HG02642 (cell line): Measurements from ENCODE around the gene UCK1.
A peak's percentile ranks its signal among the peaks of the same experiment; 100 is the strongest.
"Not testable (repeated sequence)": the region's sequence is repeated elsewhere in the genome, so short reads cannot be mapped to it uniquely, and the experiment has no call there.

Experiments used
- ATAC-seq: cut with Tn5 transposase; IDR thresholded peaks from one replicate; pipeline ENCODE4 v1.9.1; 2021; ENCODE audit warnings: mild to moderate bottlenecking; ENCODE audit not compliant: unreplicated experiment, poor library complexity

UCK1 gene

DNA sequence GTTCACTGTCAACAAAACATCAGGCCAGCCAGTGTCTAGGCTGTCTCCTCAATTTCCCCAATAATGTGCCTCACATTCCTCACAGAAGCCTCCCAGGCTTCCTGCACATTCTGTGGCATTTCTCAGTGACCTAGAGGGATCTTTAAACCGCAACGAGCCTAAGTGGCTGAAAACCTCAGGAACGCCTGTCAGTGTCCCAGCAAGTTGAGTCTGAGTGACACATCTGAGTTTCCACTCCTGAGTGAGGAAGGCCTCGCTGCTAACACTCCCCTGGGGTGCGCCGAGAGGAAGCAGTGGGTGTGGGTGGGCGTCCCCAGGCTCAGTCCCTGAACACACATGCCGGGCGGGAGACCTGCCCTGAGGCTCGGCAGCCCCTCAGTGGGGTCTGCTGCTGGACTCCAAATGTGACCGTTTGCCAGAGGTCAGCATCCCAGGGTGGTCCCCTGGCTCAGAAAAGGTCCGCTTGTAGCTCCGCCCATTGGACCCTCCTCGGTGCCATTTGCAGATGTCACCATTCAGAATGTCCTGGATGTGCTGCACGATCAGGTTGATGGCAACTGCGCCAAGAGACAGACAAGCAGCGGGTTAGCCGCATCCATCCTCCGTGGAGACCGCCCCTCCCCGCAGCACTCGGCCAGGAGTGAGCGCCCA lies 6.3 kb downstream of the UCK1 start:
- no peak for ATAC-seq

DNA sequence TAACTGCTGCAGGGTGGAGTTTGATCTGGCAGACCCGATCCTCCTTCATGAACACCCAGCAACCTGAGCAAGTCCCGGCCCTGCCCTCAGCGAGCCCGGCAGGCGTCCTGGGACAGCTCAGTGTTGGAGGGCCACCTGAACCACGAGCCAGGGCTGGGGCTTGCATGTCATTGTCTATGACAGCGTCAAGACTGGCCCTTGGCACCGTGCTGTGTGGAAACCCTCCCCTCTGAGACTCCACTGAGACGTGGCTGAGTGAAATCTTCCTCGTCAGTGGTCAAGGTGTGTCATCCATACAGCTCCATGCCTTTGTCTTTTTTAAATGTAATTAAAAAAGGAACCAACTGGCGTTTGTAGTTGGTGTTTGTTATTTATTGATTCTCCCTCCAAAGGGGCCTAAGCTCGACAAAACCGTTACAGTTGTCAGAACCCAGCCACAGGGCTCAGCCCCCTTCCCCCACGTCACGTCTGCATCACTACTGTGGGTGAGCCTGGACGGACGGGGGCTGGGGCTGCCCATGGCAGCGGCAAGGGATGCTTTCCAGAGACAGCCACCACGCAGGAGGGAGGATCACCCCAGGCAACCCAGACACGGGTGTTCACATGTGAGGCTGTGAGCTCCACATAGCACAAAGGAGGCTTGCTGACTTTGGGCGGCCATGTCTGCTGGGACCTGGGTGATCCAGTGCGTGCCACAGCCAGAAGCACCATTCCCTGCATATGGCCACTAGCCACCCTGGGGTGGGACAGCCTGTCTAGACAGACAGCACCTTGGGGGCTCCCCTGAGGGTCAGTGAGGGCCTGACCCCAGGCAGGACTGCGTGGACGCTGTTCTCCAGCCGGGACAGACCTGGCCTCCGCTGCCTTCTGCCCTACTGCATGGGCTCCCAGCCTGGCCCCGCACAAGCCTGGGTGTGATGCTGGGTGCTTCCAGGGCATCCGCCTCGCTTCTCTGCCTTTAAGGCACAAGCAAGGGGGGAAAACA lies 7.3 kb downstream of the UCK1 start:
- ATAC-seq: no peak

DNA sequence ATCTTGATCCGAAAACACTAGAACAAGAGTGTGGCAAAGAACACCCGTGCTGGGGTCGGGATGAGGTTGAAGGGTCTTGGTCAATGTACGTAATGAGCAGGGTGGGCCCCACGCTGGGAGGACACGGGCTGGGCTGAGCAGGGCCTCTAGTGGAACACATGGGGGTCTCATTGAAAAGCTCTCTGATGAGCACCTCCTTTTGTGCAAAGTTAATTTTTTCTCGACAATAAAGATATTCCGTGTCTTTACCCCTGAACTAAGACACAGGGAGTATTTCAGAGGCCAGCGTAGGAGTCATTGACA lies 8.0 kb downstream of the UCK1 start:
- no peak for ATAC-seq

DNA sequence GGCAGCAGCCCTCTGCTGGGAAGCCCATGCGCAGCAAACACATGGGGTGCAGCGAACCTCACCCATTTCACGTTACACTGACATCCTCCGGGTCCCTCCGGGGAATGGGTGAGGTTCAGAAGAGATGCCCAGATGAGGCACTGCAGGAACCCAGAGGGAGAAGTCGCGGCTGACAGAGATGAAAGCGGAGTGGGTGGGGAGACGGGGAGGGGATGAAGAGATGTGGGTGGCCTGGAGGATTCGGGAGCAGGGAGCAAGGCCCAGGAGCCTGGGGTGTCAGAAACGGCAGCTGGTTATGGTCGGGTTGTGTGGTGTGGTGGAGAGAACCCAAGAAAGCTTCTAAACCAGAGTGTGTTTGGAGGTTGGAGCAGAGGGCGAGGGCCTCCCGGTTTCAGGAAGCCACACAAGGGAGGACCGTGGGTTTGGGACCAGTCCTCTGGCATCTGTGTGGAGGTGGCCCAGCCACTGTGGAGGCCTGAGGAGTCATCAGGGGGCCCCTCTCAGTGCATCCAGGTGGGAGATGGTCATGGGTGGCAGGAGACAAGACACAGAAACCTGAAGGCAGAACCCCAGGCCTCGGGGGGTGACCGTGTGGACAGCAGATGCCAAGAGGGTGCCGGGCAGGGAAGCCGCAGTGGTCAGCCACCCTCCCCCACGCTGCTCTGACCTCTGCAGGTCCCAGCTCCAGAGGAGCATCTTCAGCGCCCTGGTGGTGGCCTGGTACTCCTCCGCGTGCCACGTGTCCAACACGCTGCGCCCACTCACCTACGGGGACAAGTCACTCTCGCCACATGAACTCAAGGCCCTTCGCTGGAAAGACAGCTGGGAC lies 8.6 kb downstream of the UCK1 start:
- no peak for ATAC-seq

DNA sequence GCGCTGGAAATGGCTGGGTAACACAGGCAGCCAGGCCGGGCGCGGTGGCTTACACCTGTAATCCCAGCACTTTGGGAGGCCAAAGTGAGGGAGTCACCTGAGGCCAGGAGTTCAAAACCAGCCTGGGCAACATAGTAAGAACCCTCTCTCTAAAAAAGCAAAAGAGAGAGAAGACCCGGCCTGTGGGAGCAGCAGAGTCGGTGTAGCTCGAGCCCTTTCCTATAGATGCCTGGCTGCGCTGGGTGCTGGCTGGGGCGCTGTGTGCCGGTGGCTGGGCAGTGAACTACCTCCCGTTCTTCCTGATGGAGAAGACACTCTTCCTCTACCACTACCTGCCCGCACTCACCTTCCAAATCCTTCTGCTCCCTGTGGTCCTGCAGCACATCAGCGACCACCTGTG lies 9.2 kb downstream of the UCK1 start:
- ATAC-seq: no peak

DNA sequence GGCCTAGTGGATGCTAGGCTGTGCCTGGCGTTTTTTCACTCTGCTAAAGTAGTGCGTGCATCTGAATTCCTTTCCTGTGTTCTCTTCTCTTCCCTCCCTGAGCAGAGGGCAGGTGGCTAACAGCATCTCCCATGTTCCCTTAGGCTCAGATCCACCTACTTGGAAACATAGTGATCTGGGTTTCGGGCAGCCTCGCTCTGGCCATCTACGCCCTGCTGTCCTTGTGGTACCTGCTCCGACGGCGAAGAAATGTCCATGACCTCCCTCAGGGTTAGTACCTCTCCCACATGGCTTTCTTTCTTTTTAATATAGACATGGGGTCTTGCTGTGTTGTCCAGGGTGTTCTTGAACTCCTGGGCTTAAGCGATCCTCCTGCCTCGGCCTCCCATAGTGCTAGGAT lies 9.9 kb downstream of the UCK1 start:
- no peak for ATAC-seq

DNA sequence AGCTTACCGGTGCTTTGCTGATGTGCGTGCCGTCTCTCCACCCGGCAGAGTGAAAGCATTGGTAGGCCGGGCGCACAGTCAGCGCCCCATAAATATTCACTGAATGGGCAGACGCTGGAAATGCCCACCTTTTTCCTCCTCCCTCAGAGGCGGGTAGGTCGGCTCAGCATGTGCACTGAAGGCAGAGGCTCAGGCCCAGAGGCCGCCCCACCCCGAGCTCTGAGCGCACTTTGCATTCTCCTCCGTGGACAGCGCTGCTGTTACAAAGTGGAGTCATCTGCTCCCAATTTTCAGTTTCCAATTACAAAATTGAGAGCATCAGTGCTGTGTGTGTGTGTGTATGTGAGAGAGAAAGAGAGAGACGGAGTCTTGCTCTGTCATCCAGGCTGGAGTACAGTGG lies 10.6 kb downstream of the UCK1 start:
- ATAC-seq: no peak

DNA sequence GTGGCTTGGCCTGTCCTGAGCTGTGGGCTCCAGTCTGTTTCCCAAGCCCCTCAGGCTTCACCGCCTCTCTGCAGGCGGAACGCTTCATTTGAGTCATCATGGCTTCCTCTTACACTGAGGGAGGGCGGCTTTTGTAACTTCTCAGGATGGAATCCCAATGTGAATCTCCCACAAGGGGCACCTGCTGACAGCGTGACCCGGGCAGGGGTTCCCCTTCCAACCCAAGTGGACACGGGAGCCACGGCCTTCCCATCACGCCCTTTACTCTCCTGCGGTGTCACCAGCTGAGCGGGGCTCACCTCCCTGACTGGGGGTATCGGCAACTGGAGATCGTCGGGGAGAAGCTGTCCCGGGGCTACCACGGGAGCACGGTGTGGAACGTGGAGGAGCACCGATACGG lies 12.5 kb downstream of the UCK1 start:
- ATAC-seq: no peak

DNA sequence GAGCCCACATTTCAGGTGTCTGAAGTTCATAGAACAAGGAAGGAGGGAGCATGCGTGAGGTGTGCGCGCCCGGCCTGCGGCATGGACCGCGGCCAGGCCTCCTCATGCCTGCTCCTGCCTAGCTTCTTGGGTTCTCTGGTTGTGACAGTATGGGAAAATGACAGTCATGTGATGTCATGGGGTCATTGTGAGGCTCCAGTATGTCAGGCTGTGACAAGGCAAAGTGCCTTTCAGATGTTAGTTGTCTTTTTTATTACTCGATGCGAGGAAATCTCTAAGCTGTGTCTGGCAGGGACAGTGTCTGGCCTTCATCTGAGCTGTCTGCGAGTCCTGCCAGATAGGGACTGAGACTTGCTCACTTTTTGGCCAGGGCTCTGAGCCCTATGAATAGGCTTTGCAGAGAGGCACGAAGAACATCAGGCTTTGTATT lies 13.3 kb downstream of the UCK1 start:
- no peak for ATAC-seq

DNA sequence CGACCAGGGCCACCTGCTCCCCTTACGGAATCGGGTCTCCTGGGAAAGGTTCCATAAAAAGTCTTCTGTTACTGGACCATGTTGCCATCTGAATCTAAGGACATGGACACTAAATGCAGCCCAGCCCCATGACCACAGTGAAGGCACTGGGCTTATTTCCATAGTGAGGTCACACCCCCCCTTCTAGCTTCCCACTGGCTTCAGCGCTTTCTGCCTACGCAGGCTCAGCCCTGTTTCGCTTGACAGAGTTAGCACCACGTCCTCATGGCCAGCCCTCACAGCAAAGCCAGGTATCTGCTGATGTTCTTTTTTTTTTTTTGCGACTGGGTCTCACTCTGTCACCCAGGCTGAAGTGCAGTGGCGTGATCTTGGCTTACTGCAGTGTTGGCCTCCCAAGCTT lies 14.1 kb downstream of the UCK1 start:
- ATAC-seq: no peak

DNA sequence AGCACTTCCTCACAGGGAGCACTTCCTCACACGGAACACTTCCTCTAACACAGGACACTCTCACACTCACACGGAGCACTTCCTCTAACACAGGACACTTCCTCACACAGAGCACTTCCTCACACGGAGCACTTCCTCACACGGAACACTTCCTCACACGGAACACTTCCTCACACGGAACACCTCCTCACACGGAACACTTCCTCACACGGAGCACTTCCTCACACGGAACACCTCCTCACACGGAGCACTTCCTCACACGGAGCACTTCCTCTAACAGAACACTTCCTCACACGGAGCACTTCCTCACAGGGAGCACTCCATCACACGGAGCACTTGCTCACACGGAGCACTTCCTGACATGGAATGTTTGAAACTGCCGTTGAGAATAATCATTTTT lies 15.0 kb downstream of the UCK1 start:
- ATAC-seq: no peak

DNA sequence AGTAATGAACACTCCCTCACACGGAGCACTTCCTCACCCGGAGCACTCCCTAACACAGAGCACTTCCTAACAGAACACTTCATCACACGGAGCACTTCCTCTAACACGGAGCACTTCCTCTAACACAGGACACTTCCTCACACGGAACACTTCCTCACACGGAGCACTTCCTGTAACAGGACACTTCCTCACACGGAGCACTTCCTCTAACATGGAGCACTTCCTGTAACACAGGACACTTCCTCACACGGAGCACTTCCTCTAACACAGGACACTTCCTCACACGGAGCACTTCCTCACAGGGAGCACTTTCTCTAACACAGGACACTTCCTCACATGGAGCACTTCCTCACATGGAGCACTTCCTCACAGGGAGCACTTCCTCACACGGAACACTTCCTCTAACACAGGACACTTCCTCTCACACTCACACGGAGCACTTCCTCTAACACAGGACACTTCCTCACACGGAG lies 15.5 kb downstream of the UCK1 start:
- ATAC-seq: not testable (repeated sequence)

DNA sequence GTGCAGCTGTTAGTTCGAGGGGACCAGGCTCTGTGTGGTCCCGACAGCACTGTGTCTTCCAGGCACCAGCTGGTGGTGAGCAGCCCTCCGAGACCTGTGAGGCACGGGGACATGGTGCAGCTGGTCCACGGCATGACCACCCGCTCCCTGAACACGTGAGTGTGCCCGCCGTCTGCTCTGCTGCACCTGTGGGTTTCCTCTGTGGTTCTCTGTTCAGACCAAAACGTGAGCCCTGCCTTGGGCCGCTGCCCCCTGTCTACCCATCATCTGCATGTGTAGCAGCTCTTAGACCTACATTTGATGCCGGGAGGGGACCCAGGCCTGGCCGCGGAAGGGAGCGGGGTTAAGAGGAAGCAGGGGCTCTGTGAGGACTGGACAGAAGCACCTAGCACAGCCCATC lies 17.9 kb downstream of the UCK1 start:
- ATAC-seq: no peak

DNA sequence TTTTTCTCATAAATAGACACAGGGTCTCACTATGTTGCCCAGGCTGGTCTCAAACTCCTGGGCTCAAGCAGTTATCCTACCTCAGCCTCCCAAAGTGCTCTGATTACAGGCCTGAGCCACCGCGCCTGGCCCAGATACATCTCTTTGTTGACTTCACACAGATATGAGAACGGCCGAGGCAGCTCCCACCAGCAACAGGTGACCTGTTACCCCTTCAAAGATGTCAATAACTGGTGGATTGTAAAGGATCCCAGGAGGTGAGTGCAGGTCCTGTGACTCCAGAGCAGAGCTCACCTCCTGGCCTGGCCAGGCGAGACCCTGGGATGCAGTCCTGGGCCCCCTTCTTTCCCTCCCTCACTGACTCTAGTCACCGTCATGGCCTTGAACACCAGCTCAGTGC lies 19.2 kb downstream of the UCK1 start:
- ATAC-seq: no peak

DNA sequence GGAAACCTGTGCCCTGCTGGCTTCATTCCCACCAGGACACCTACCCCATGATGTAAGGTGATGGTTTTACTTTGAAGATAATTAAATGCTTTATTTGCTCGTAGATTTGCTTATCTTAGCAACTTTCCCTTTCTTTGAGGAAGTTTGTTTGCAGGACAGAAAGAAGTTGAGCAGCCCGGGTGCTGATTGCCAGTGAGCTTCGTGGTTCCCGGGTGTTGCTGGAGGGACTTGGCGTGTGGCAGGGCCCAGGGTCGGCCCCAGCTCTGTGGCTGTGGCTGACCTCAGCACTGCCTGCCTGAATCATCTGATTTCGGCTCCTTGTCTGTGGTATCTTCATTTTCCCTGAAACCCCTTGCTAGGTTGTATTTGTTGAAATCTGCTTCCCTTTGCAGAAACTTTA lies 19.6 kb downstream of the UCK1 start:
- no peak for ATAC-seq

DNA sequence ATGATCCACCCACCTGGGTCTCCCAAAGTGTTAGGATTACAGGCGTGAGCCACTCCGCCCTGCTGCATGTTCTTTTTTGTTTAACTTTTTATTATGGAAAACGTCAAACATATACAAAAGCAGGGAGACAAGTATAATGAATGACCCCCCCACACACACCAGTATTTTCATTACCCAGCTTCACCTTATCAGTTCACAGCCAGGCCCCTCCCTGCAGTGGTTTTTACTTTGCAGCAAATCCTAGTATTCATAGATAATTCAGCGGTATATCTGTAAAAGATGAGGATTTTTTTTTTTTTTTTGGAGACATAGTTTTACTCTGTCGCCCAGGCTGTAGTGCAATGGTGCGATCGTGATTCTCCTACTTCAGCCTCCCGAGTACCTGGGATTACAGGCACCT lies 26.1 kb downstream of the UCK1 start:
- ATAC-seq: no peak

DNA sequence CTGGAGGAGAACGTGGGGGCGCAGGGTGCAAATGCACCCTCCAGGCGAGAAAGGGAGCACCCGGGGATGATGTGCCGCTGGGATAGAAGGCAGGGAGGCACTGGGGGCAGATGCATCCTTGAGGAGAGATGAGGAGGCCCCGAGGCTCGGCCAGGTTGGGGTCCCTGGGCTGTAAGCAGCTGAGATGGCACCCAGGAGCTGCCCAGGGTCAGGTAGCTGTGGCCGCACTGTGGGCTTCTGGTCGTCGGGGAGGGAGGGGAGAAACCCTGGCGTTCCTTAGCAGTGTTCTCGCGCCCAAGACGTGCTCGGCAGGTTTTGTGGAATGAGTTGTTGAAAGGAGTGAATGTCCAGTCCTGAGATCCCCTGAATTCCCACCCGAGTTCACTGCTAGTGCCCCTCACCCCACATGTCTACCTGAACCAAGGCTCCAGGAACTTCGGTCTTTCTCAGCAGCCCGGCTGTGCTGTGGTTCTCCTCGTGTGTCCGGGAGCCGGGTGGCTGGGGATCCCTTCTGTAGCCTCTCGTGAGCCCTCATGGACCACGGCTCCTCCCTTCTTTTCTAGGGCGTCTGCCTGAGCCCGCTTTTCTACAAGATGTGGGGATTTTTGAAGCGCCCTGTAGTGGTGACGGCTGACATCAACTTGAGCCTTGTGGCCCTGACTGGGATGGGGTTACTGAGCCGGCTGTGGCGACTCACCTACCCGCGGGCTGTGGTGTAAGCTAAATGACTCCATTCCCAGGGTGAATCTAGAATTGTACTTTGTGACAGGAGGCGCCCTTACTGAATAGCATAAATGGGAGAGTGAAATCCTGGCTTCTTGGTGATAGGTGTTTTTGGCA lies 27.2 kb downstream of the UCK1 start:
- ATAC-seq: peak; percentile 1

DNA sequence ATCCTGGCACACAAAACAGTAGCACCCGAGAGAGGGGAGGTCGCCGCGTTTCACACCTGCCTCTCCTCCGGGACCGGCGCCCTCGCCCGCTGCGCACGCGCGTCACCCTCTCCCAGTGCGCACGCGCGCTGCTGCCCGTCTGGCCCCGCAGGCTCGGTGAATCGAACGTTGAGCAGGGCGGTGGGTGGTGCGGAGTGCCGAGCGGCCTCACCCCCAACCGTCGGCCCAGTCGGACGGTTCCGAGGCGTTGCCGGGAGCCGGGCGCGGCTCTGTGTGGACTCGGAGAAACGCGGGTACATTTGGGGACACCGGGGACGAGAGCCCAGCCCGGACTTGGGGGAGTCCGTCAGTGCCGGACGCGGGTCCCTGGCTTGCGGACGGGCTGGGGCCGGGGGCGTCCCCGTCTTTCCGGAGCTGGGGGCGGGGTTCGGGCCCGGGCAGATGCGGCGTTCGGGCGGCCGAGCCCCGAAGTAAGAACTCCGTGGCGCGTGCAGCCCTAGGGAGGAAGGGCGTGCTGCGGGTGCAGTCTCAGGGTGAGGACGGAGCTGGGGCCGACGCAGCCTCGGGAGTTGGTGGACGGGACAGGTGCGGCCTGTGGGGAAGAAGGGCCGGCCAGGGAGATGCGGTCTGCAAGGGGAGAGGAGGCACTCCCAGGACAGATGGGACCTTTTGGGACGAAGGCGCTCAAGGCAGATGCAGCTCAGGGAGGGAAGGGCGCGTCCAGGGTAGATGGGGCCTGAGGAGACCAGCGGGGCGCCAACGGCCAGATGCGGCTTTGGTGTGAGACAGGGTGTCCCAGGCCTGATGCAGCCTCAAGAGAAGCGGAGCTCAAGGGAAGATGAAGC lies 28.1 kb downstream of the UCK1 start, which contains the start of gene POMT1:
Gene POMT1 (plus strand): TSS at position 138 of the 845 bp plus-strand sequence. CDS start 1,301 bp downstream, outside the sequence.
- peak; percentile 88 for ATAC-seq

DNA sequence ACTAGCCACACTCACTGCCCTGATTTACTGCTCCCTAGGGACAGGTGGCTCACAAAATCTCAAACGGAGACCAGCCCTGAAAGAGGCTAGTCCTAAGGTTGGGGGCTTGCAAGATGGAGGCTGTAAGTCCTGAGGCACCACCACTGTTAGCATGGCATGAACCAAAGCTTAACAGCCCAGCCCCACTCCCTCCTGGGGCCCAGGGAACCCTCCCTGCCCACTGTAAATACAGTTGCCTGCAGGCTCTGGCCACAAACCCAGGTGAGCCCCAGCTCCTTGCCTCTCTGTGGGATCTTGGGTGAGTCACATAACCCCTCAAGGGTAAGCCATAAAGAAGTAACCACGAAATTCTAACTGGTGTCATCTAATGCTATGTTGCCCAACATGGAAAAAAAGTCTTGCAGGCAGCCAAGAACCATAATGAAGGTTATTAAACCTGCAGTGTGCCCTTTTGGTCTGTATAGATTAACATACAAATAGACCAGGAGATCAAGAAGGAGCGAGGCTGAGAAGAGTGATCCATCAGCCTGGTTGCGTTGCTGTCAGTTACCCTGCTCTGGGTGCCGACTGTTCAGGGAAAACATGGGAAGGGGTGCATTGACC lies 30.0 kb downstream of the UCK1 start:
- ATAC-seq: no peak
